ENCODE measurements around the gene SH3BGRL3.

Gene SH3BGRL3

DNA sequence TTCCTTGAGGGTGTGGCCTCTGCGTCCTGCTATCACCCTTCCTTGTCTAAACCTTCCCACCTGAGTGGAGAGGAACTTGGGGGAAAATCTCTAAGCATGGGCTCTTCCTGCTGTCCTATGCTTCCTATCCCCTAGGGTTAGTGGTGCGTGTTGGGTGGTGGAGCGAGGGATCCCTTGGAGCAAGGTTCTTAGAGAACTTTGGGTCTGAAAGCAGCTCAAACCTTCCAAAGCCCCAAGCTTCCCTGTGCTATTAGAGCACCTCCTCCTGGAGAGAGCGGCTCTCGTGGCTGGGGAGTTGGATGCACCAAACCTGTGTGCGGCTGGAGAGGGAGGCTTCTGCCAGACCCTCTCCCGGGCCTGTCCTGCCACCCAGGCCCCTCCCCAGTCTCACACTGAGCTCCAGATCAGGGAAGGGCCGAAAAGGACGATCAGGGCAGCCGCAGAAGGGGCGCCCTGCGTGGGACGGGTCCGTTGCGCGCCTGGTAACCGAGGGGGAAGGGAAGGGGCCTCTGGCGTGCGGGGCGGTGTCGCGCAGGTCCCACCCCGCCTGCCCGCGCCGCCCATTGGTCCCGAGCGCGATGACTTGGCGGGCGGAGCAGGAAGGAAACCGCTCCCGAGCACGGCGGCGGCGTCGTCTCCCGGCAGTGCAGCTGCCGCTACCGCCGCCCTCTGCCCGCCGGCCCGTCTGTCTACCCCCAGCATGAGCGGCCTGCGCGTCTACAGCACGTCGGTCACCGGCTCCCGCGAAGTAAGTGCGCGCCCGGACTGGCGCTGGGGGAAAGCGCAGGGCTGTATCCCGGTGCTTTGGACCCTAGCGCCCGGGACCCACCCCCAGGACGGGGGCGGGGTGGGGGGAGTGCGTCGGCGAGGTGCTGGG, at the start of gene SH3BGRL3:
TSS of gene SH3BGRL3 (plus strand) at position 631 of the 877 bp plus-strand sequence. CDS start at position 701, 70 bp downstream.
- TF ChIP-seq GATA3 (IDR thresholded peaks at IDR 0.05; ENCODE audit: low read depth, low read length) (no peak), GATA2 (IDR thresholded peaks at IDR 0.05; ENCODE audit: low read depth, low read length) (no peak)

DNA sequence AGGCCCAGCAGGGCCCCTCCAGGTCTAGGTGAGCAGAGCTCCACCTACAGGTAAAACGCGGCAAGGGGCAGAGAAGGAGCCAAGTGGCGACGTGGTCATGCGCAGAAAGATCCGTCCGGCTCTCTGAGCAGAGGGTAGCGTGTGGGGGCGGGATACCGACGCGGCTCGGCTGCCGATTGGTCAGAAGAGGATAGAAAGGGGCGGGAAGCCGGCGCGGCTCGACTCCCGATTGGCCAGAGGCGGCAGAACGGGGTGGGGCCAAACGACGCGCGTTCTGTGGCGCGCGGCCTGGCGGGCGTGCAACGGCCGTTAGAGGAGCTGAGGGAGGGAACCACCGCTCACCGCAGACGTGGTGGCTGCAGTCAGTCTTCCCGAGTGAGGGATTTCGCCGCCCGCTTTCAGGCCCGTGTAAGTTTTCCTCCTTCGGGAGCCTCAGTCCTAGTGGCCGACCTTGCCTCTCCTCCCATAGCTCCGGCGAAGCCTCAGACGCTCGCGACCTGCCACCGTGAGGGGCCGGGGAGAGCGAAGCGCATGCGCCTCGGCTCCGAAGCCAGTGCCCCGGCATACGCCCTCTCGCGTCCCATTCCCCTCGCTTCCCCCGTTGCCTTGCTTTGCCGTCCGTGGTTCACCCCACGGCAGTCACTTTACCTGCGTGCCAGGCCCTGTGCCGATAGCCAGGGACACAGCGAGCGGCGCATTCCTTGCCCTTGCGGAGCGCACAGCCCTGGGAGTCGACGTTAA, 45.8 kb upstream of the SH3BGRL3 start, which contains the start of gene CEP85:
TSS of gene CEP85 (plus strand) at position 298 of the 741 bp plus-strand sequence. CDS start 5,584 bp downstream, outside the sequence.
- TF ChIP-seq GATA3 (IDR thresholded peaks at IDR 0.05; ENCODE audit: low read depth, low read length) (no peak), GATA2 (IDR thresholded peaks at IDR 0.05; ENCODE audit: low read depth, low read length) (no peak)

DNA sequence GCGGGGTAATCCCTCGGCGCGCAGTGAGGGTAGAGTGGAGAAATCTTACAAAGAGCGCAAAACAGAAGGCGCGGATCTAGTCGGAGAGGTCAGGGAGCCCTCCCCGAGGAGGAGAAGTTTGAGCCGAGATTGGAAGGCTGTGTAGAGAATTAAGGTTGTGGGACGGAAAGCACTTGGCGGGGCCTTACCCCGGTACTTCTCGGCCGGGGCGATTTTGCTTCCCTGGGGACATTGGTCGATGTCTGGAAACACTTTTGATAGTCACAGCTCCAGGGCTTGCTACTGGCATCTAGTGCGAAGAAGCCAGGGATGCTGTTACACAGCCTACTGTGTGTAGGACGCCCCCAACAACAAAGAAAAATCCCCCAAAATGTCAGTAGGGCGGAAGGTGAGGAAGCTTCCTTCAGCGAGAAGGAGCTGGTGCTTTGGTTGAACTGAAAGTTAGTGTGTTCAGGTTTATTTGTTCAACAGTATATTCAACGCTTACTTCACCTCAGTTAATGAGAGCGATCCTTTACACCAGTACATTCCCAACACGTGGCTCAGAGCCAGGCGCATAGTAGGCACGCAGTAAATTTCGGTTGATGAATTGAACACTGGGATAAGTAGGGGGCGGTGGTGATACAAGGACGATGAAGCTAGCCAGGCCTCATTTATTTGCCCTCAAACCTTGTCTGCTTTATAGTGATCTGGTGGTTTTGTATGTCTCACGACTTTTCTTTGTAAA, 45.1 kb upstream of the SH3BGRL3 start:
- TF ChIP-seq GATA2 (IDR thresholded peaks at IDR 0.05; ENCODE audit: low read depth, low read length) (no peak), GATA3 (IDR thresholded peaks at IDR 0.05; ENCODE audit: low read depth, low read length) (no peak)

DNA sequence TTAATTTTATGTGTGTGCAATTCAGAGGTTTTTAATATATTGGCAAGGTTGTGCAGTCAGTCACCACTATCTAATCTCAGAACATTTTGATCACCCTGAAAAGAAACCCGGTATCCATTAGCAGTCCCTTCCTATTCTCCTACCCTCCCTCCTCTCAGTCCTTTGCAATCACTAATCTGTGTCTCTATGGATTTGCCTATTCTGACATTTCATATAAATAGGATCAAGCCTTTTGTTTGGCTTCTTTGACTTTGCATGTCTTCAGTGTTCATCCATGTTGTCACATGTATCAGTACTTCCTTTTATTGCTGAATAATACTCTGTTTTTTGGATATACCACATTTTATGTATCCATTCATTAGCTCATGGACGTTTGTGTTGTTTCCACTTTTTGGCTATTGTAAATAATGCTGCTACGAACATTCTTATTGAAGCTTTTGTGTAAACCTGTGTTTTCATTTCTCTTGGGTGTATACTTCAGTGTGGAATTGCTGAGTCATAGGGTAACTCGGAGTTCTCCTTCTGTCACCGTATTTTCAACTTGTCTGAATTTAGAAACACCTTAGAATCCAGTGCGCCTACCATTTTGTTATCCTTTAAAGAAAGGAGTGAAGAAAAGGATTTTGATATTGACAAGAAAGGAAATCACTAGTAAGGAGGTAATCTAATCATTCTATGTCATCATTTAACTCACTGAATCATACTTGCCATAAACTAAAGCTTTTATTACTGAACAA, 42.5 kb upstream of the SH3BGRL3 start:
- TF ChIP-seq GATA2 (IDR thresholded peaks at IDR 0.05; ENCODE audit: low read depth, low read length) (no peak), GATA3 (IDR thresholded peaks at IDR 0.05; ENCODE audit: low read depth, low read length) (no peak)

DNA sequence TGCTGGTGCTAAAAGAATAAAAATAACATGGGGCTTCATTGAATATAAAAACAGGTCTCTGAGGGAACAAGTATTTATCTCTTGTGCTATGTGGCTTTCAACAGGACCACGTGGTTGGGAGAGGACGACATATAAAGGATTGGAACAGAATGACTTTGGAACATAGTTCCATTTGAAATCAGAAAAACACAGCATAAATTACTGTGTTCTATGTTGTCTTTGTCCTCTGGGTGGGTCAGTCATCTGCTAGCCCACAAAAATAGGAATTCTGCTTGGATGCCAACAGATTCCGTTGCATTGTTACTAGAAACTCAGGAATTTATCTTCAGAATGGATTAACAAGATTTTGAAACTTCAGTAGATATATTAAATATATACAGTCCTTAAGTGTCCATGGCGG, 40.0 kb upstream of the SH3BGRL3 start:
- TF ChIP-seq GATA3 (IDR thresholded peaks at IDR 0.05; ENCODE audit: low read depth, low read length) (no peak), GATA2 (IDR thresholded peaks at IDR 0.05; ENCODE audit: low read depth, low read length) (no peak)

DNA sequence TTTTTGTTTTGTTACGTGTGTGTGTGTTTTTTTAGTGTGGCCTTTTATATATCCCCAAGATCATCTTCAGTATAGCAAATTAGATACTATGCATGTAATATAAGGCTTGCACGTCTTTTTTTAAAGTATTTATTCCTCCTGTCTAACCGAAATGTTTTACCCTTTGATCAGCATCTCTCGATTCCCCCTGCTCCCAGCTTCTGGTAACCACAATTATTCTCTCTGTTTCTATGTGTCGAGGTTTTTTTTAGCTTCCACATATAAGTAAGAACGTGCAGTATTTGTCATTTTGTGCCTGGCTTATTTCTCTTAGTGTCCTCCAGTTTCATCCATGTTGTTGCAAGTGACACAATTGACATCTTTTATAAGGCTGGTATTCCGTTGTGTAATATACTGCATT, 27.2 kb upstream of the SH3BGRL3 start:
- no peak for TF ChIP-seq GATA2 (IDR thresholded peaks at IDR 0.05; ENCODE audit: low read depth, low read length)
- no peak for TF ChIP-seq GATA3 (IDR thresholded peaks at IDR 0.05; ENCODE audit: low read depth, low read length)

DNA sequence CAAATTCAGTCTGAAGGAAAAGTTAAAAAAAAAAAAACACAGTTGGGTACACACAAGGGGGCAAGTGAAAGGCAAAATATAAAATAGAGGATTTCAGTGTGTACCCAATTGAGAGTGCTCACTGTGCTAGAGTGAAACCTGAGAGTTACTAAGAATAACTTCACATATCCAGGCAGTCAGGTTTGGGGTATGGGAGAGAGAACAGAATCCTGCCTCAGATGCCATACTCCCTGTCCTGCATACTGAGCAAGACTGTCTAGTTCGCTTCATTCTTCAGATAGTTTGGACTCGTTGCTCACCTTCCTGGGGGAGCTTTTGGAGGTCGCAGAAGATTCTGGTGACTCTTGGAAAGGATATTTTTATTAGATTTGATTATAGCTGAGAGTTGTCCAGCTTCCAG, 25.5 kb upstream of the SH3BGRL3 start:
- TF ChIP-seq GATA2 (IDR thresholded peaks at IDR 0.05; ENCODE audit: low read depth, low read length), result no peak
- no peak for TF ChIP-seq GATA3 (IDR thresholded peaks at IDR 0.05; ENCODE audit: low read depth, low read length)

DNA sequence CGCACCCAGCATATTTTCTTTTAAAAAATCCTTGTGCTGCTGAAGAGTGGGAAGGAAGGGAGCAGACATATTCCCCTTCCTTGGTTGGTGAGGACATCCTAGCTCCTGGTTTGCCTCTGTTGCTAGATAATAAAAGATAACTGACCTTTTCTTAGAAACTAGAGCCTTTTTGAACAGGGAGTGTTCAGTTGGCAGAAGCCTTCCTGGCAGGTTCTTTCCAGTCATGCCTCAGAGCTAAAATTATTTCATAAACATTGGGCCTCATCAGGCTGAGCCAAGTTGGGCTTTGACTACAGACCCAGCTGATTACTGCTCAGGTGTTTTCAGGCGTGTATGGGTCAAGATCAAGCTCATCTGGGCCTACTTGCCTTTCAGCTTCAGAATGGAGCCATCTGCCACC, 22.7 kb upstream of the SH3BGRL3 start:
- no peak for TF ChIP-seq GATA3 (IDR thresholded peaks at IDR 0.05; ENCODE audit: low read depth, low read length)

DNA sequence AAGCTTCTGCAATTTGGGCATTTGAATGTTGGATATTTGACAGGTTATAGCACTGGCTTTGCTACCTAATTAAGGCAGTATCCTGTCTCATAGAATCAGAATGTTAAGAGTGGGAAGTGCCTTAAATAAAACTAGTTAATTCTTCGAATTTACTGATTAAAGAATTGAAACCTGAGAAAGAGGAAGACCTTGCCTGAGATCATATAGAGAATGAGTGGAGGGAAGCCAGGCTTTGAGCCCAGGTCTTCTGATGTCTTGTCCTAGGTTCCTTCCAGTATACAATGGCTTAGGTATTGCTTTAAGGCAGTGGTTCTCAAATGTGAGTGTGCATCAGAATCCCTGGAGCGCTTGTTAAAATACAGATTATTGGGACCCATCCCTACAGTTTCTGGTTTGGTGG, 20.9 kb upstream of the SH3BGRL3 start:
- TF ChIP-seq GATA3 (IDR thresholded peaks at IDR 0.05; ENCODE audit: low read depth, low read length), result no peak
- TF ChIP-seq GATA2 (IDR thresholded peaks at IDR 0.05; ENCODE audit: low read depth, low read length), result no peak

DNA sequence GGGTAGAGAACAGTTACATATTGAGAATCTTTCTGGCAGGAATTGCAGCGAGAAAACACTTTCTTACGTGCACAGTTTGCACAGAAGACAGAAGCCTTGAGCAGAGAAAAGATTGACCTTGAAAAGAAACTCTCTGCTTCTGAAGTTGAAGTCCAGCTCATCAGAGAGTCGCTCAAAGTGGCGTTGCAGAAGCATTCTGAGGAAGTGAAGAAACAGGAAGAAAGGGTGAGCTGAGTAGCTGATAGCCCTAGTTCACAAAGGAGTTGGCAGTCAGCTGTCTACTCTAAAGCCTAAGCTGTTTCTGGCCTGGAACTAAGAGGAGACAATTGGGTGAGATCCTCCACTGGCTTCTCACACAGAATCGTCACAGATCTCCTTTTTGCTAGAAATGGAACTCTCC, 20.3 kb upstream of the SH3BGRL3 start:
- TF ChIP-seq GATA3 (IDR thresholded peaks at IDR 0.05; ENCODE audit: low read depth, low read length), result no peak
- TF ChIP-seq GATA2 (IDR thresholded peaks at IDR 0.05; ENCODE audit: low read depth, low read length), result no peak

DNA sequence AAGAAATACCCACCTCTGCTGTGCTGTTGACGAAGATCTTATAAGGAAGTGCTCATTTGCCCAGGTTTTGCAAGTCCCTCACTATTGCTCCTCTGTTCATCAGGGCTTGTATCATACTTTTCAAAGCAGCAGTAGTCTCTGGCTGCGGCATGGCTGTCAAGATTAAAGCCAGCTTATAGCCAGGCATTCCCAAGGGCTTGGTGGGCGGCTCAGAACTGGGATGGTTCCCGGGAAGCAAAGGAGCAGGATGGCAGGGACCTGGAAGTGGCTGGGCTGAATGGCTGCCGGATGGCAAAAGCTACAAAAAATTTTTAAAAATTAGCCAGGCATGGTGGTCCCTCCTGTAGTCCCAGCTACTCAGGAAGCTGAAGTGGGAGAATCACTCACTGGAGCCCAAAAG, 16.7 kb upstream of the SH3BGRL3 start:
- TF ChIP-seq GATA2 (IDR thresholded peaks at IDR 0.05; ENCODE audit: low read depth, low read length) (no peak), GATA3 (IDR thresholded peaks at IDR 0.05; ENCODE audit: low read depth, low read length) (no peak)

DNA sequence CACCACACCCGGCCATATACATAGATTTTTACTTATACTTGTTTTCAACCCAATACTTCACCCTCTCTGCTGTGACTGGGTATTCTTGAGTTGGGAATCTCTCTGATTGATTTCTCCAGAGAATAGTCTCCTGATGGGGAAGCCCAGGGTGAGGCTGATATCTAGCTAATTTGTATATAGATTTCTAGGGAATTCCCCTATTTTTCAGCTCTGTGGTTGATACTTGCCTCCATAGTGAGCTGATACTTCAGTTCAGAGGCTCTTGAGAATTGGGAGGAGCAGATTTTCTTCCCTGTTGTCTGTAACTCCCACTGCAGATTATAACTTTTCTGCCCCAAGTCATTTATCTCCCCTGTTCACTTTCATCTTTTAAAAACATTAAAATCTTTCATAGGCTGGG, 14.5 kb upstream of the SH3BGRL3 start:
- no peak for TF ChIP-seq GATA2 (IDR thresholded peaks at IDR 0.05; ENCODE audit: low read depth, low read length)
- TF ChIP-seq GATA3 (IDR thresholded peaks at IDR 0.05; ENCODE audit: low read depth, low read length), result no peak
